Measurements from ENCODE around the gene MEIS1. TPM values are rescaled to one million over a fixed set of nuclear protein-coding genes. Genes with fewer than 3 reads are reported as not detected.

The MEIS1 gene
- total RNA-seq, 1 experiment from 2014 or later = 11.5 TPM

DNA sequence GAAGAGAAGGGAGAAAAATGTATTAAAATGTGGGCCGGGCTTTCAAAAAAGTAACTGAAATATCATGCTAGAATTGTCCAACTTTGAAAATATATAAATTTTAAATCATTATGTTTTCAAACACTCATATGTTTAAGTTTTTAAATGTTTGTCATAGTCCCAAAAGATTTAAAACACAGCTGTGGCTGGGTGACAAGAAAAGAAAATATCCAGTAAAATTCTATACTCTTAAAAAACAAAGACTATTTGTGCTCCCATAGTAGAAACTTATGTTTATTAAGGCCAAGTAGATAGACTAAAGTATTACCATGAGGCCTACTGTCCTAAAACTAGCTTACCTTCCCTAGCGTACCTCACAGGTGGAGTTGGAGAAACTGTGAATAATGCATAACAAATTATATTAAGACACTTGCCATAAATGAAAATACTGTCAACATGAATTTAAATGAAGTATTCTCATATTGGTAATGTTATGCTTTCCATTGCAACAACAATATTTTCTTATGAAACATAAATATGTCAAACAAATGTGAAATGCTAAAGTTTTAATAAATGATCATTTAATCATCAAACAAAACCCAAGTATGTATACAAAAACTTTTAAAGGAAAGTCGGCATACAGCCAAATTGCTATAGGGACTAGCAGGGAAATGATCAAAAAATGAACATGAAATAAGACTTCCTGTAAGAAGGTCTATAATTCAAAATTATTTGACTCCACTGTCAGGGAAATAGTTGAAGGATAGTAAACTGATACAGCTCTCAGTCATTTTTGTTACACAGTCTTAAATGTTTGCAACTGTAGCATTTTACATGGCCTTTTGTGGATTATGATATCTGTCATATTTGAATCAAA, 13.4 kb downstream of the MEIS1 start:
- Mint-ChIP-seq H3K4me3 (ENCODE audit: low read depth, unreplicated experiment) (no peak overlapping the region), H3K4me1 (ENCODE audit: low read depth, unreplicated experiment) (no peaks in the 10 kb centered on the region), H3K36me3 (ENCODE audit: insufficient read depth, unreplicated experiment) (no peaks in the 10 kb centered on the region), H3K9me3 (ENCODE audit: low read depth, unreplicated experiment) (no peaks in the 10 kb centered on the region), H3K27ac (ENCODE audit: unreplicated experiment) (no peak overlapping the region), H3K27me3 (ENCODE audit: unreplicated experiment) (no peaks in the 10 kb centered on the region)
- DNase-seq = no peak
- CTCF ChIA-PET = no interaction called here
- TF ChIP-seq, protein P1, sequence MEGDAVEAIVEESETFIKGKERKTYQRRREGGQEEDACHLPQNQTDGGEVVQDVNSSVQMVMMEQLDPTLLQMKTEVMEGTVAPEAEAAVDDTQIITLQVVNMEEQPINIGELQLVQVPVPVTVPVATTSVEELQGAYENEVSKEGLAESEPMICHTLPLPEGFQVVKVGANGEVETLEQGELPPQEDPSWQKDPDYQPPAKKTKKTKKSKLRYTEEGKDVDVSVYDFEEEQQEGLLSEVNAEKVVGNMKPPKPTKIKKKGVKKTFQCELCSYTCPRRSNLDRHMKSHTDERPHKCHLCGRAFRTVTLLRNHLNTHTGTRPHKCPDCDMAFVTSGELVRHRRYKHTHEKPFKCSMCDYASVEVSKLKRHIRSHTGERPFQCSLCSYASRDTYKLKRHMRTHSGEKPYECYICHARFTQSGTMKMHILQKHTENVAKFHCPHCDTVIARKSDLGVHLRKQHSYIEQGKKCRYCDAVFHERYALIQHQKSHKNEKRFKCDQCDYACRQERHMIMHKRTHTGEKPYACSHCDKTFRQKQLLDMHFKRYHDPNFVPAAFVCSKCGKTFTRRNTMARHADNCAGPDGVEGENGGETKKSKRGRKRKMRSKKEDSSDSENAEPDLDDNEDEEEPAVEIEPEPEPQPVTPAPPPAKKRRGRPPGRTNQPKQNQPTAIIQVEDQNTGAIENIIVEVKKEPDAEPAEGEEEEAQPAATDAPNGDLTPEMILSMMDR (IDR thresholded peaks at IDR 0.05; ENCODE audit: unreplicated experiment) = no peak
- intact Hi-C loops (cut with micrococcal nuclease; ENCODE audit: unreplicated experiment) = no loop called here
- no TSS peak for BruUV-seq (replicated peaks)

DNA sequence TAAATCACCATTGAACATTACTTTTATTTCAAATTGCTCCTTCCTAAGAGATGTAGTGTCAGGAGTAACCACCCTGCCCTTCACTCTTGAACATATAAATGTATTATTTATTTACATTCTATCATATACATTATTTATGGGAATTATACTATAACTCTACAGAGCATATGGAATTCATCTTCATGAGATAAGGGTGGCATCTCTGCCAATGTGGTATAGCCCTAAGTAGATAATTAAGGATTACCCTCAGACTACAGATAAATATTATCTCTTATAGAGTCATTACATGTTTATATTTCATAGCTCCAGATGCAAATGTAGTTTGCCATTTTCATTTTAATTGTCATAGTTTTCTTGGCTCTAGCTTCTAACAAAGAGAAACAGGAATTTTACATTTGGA, 17.3 kb downstream of the MEIS1 start:
- no TSS peak for BruUV-seq (replicated peaks)
- Mint-ChIP-seq H3K27me3 (ENCODE audit: unreplicated experiment) (no peaks in the 10 kb centered on the region), H3K4me3 (ENCODE audit: low read depth, unreplicated experiment) (no peak overlapping the region), H3K36me3 (ENCODE audit: insufficient read depth, unreplicated experiment) (no peaks in the 10 kb centered on the region), H3K9me3 (ENCODE audit: low read depth, unreplicated experiment) (no peaks in the 10 kb centered on the region), H3K27ac (ENCODE audit: unreplicated experiment) (no peak overlapping the region), H3K4me1 (ENCODE audit: low read depth, unreplicated experiment) (no peaks in the 10 kb centered on the region)
- TF ChIP-seq, protein P1 (IDR thresholded peaks at IDR 0.05; ENCODE audit: unreplicated experiment) = no peak
- DNase-seq = no peak
- CTCF ChIA-PET = no interaction called here
- intact Hi-C loops (cut with micrococcal nuclease; ENCODE audit: unreplicated experiment) = no loop called here

DNA sequence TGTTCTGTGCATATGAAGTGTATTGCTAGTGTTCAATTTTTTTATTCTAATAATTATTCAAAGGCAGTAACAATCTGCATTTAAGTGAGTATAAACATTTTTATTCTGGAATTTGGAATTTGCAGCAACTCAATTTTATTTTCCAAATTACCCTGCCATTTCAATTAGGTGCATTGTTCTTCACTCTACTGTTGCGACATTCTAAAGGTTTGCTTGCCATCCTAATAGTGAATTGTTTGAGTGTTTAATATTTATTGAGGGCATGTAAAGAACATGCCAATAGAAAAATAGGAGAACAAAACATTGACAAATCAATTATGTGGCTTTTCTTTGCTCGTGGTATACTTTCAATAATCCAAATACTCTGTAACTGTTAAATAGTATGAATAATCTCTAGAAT, 18.0 kb downstream of the MEIS1 start:
- TF ChIP-seq, protein P1 (IDR thresholded peaks at IDR 0.05; ENCODE audit: unreplicated experiment) = no peak
- no peak for DNase-seq
- no peak overlapping the region for H3K4me3 Mint-ChIP-seq (ENCODE audit: low read depth, unreplicated experiment)
- intact Hi-C loops (cut with micrococcal nuclease; ENCODE audit: unreplicated experiment) = no loop called here
- no peaks in the 10 kb centered on the region for H3K4me1 Mint-ChIP-seq (ENCODE audit: low read depth, unreplicated experiment)
- H3K36me3 Mint-ChIP-seq (ENCODE audit: insufficient read depth, unreplicated experiment) = no peaks in the 10 kb centered on the region
- H3K9me3 Mint-ChIP-seq (ENCODE audit: low read depth, unreplicated experiment) = no peaks in the 10 kb centered on the region
- H3K27ac Mint-ChIP-seq (ENCODE audit: unreplicated experiment) = no peak overlapping the region
- CTCF ChIA-PET = no interaction called here
- BruUV-seq (replicated peaks) = no TSS peak
- no peaks in the 10 kb centered on the region for H3K27me3 Mint-ChIP-seq (ENCODE audit: unreplicated experiment)

DNA sequence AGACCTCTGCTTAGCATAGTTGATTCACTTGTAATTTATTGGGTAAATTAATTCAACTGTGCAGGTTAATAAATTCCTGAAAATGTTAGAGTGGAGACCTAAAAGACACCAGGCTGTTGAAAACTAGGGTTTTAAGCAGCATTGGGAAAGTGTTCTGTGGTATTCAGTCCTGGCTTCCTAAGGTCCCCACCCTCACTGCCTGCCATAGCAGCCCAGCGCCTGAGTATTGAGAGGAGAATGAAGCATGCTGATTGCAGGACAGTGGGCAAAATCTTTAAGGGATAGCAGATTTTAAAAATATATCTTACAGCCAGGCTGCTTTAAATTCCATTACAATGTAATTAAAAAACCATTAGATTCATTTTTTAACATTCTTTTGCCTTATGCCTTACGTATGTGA, 20.6 kb downstream of the MEIS1 start:
- Mint-ChIP-seq H3K27me3 (ENCODE audit: unreplicated experiment) (no peaks in the 10 kb centered on the region), H3K27ac (ENCODE audit: unreplicated experiment) (no peak overlapping the region), H3K4me3 (ENCODE audit: low read depth, unreplicated experiment) (no peak overlapping the region), H3K9me3 (ENCODE audit: low read depth, unreplicated experiment) (no peaks in the 10 kb centered on the region), H3K4me1 (ENCODE audit: low read depth, unreplicated experiment) (no peaks in the 10 kb centered on the region), H3K36me3 (ENCODE audit: insufficient read depth, unreplicated experiment) (no peaks in the 10 kb centered on the region)
- TF ChIP-seq, protein P1 (IDR thresholded peaks at IDR 0.05; ENCODE audit: unreplicated experiment) = no peak
- CTCF ChIA-PET = no interaction called here
- intact Hi-C loops (cut with micrococcal nuclease; ENCODE audit: unreplicated experiment) = no loop called here
- no TSS peak for BruUV-seq (replicated peaks)
- DNase-seq = no peak

Data from Calu3 (cell line).